GM19023 (cell line): ENCODE data around the gene BTG2.

Experiments used
- ATAC-seq: cut with Tn5 transposase; IDR thresholded peaks from one replicate; pipeline ENCODE4 v1.9.1; 2021; ENCODE audit warnings: mild to moderate bottlenecking, moderate library complexity; ENCODE audit not compliant: unreplicated experiment

Gene BTG2

DNA sequence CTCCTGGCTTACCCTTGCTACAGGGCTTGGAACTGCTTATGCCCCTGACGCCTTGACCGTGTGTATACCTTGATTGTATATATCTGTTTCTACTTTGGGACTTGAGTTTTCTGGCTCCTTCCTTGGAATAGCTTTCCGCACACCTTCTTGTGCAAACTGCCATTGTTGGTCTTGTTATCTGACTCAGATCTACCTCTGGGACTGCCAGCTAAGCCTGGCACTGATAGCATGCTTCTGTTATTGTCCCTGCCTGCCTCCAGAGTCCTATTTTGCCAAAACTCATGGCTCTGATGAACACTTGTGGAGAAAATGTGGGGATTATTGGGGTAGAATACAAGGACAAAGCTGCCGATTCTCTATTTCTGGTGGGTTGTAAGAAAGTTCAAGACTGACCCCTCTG is 30.2 kb downstream of the BTG2 start:
- no peak for ATAC-seq

GRCh38 chr1:203336097-203336496 is 30.8 kb downstream of the BTG2 start:
- no peak for ATAC-seq

- no peak for ATAC-seq
These were observed 33.2 kb downstream of the BTG2 start for GRCh38 chr1:203338335-203339036.

GRCh38 chr1:203340112-203340790 is 34.9 kb downstream of the BTG2 start:
- no peak for ATAC-seq

DNA sequence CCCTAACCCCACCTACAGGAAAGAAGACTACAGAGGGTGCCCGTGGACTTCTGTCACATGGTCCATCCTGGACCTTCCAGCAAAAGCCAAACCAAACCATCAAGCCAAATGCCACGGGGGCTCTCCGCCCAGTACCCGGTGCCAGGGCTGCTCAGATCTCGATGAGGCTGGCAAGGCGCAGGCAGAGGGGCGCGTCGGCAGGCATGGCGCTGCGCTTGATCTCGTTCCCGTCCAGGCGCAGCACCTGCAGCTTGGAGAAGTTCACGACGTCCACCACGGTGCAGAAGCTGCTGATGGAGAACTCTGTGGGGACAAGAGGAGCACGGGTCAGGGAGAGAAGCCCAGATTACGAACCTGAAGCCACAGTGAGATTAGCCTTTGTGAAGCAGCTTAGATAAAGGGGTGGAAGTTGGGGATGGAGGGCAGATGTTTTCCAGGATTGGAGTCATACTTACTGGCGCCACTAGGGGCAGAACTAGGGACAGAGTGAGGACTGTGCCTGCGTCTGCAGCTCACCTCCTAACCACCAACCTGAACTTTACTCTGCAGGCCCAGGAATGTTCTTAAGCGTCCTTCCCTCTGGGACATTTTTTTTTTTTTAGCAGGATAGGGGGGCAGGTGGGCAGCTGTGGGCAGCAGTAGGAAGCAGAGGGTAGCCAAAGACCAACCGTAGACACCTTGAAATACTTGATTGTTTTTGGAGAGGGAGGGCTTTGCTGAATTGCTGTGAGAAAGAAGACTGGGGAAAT is 37.0 kb downstream of the BTG2 start:
- no peak for ATAC-seq

DNA sequence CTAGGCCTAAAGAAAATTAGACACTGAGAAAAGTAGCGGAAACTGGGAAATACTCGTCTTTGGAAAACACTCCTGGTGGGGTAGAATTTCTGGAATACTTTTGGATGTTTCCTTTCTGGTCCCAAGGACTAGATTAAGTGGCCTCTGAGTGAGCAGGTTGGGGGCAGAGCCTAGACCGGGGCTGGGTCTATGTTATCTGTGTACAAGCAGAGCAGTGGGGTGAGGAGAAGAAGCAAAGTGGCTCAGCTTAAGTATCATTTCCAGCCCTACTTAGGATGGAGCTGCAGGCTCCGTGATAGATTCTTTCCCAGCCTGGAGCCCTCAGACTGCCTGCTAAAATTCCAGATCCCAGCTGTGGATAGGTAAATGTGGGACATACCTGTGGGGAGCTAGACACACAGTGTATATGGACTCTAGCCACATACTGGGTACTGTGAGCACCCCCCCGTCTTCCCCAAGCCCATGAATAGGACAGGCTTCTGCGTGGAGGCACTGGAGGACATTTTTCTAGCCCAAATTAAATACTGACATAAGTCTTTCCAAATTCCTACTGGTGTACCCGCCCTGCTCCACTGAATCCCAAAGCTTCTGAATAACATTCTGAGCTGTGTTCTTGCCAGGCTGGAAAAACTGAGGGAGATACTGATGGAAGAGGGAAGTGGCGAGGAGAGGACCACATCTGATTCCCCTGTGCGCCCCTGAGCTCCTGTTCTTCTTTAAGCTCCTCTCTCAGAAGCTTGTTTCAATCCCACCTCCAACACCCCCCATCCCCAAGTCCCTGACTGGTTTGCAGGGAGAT is 38.8 kb downstream of the BTG2 start:
- ATAC-seq, result no peak

DNA sequence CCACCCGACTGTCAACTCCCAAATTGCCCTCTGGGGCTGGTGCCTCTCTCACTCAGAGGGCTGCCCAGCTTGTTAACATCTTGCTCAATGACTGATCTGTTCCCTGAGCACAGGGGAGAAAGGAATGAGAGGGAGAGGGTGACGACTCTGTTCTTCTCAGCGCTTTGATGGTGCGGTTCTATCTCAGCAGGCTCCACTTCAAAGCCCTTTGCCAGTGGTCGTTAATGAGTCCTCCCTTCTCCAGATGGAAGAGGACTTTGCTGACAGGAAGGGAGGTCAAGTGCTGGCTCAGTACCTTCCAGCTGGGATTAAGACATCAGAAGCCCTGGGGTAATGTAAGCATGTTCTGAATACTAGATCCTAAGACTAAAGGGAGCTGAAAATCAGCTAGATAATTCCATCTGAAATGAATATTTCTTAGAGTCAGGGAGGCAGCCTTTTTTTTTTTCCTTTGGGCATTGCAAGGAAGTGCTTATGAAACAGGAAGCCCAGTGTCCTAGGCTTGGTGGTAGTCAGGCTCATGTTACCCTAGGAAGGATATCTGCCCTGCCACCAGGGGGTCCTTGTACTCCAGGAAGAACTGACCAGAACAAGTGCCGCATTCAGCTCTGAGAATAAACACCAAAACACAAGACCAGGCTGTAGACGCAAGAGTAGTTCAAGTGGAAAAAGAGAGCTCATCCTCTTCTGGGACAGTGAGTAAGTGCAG is 40.9 kb downstream of the BTG2 start:
- ATAC-seq, result no peak

GRCh38 chr1:203346769-203347102 is 41.4 kb downstream of the BTG2 start:
- no peak for ATAC-seq

- no peak for ATAC-seq
These were observed 43.8 kb downstream of the BTG2 start for GRCh38 chr1:203349166-203349565.

DNA sequence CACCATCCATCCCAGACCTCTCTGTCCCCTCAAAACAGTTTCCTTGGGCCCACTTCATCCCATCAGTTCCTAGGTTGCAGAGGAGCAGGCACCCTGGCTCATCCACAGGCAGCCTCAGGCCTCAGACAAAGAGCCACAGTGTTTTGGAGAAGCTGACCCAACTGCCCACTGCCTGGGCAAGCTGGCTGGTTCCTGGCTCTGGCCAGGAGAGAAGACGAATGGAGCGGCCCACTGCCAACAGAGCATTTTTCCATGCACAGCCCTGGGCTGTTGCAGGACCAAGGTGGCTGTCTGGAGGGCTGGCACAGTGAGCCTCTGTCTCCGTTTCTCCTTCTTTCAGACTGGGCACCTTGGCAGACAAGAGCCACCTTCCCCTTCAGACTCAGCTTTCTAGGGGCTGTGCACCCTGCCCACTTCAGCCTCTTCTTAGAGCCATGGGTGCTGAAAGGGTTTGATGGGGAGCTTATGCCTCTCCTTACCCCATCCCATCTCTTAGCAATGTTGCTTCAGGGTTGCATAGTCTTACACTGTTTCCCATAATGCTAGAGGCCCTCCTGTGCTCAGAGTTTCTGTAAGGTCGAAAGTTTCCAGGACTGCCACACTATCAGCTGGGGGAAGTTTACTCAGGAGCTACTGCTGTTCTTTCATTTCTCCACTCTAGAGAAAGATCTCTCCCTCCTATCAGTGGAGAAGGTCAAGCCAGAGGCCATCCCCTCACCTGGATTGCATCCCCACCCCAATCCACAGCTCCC is 44.6 kb downstream of the BTG2 start:
- no peak for ATAC-seq

DNA sequence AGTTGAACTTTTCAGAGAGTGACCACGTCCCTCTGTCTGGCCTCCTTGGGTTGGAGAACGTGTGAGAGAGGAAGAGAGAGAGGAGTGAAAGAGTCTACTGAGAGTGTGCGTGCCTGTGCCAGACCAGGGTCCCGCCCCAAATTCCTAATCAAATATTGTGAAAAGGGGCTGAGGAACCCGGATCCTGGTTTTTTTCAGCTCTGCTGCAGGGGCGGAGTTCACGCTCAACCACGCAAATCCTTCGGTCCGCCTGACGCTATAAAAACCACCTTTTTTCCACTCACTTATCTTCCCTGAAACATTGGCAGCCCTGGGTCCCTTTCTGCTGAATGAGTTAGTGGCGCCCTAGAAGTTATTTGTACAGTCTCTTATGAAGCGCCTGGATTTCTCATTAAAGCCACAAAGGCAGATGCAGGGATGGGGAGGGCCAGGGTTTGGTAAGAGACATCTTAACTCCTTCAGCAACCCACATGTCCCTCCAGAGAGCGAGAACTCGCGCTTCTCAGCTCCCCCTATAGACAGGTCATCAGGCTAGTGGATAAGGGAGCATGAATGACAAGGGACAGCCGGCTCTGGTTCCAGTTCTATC is 45.8 kb downstream of the BTG2 start, which contains the start of gene FMOD:
TSS of gene FMOD (minus strand) at position 86 of the 589 bp plus-strand sequence. CDS start 2,852 bp downstream, outside the sequence.
- no peak for ATAC-seq

- ATAC-seq, result no peak
These were observed 48.2 kb downstream of the BTG2 start for GRCh38 chr1:203353486-203353885.

DNA sequence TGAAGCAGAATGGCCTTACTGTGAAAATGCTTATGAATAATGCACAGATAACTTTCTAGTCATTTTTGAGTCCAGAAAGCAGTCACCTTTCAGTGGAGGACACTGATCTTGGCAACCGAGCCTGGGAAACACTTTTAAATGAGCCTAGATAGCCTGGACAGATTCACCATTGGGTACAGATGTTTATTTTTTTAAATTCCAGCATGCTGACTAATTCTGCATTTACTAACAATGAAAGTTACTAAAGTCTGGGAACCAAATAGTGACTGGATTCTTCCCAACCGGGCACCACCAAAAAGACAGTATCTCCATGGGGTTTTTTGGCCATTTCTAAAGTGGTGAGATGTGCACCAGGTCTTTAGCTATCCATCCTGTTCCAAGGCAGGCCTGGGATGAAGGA is 48.9 kb downstream of the BTG2 start:
- no peak for ATAC-seq

- ATAC-seq, result no peak
These were observed 53.8 kb downstream of the BTG2 start for GRCh38 chr1:203359010-203359571.
